PC-3 (cell line): ENCODE results near the gene RAB3C. TPM values are rescaled to one million over a fixed set of nuclear protein-coding genes. Genes with fewer than 3 reads are reported as not detected.

ENCODE experiments used
- ATAC-seq: fragments of 200-7000 bp; cut with Tn5 transposase; 2 replicates; pipeline ENCODE4 v1.9.1; 2020; ENCODE audit warnings: mild to moderate bottlenecking, moderate library complexity
- BruUV-seq: library from RNA; stranded (reverse); fragments of 400-500 nt; replicated peaks from 2 replicates; lab custom pipeline; 2021; lab: Mats Ljungman, UMichigan
- CTCF ChIA-PET: fragments of 300-600 bp; sonication (Branson Sonifier 250); formaldehyde crosslinking; loops from one replicate; lab custom pipeline; 2022; ENCODE audit warnings: antibody characterized with exemption; lab: Charles Lee
- POLR2A ChIA-PET: fragments of 300-600 bp; sonication (Branson Sonifier 250); formaldehyde crosslinking; loops from one replicate; lab custom pipeline; 2022; ENCODE audit warnings: antibody characterized with exemption; ENCODE audit not compliant: unreplicated experiment; lab: Charles Lee
- DNase-seq: peaks from one replicate; pipeline ENCODE4 v3.0.0-alpha.2; 2015
- H2AFZ ChIP-seq: fragments of 300-600 bp; sonication (generic); 2 replicates; pipeline ENCODE4 v1.6.0; 2016; ENCODE audit warnings: antibody characterized with exemption, low read length
- H3F3A ChIP-seq: fragments of 300-600 bp; sonication (generic); one replicate; pipeline ENCODE4 v1.6.0; 2017; ENCODE audit warnings: antibody characterized with exemption, low read length, control low read depth, mild to moderate bottlenecking; ENCODE audit not compliant: unreplicated experiment
- H3K27ac ChIP-seq: fragments of 300-600 bp; sonication (generic); 2 replicates; pipeline ENCODE4 v1.5.1; 2016; ENCODE audit warnings: mild to moderate bottlenecking, low read length
- H3K27me3 ChIP-seq: fragments of 300-600 bp; sonication (generic); 2 replicates; pipeline ENCODE4 v1.6.1; 2016; ENCODE audit warnings: low read length, mixed read lengths
- H3K36me3 ChIP-seq: fragments of 300-600 bp; sonication (generic); 2 replicates; pipeline ENCODE4 v1.6.1; 2016; ENCODE audit warnings: low read depth, mixed run types, low read length, mixed read lengths
- H3K4me1 ChIP-seq: fragments of 300-600 bp; sonication (generic); 2 replicates; pipeline ENCODE4 v1.5.1; 2016; ENCODE audit warnings: low read length; ENCODE audit not compliant: insufficient read depth
- H3K4me2 ChIP-seq: fragments of 300-600 bp; sonication (generic); 2 replicates; pipeline ENCODE4 v1.6.0; 2016; ENCODE audit warnings: low read length
- H3K4me3 ChIP-seq: fragments of 300-600 bp; sonication (generic); 2 replicates; pipeline ENCODE4 v1.5.1; 2016; ENCODE audit warnings: mild to moderate bottlenecking, low read length, mixed read lengths
- H3K79me2 ChIP-seq: fragments of 300-600 bp; sonication (generic); 2 replicates; pipeline ENCODE4 v1.6.1; 2017; ENCODE audit warnings: low read length, mixed read lengths
- H3K9ac ChIP-seq: fragments of 300-600 bp; sonication (generic); 2 replicates; pipeline ENCODE4 v1.6.0; 2016; ENCODE audit warnings: mild to moderate bottlenecking, low read length
- H3K9me2 ChIP-seq: fragments of 300-600 bp; sonication (generic); replicated peaks from 2 replicates; pipeline ENCODE4 v1.6.1; 2016; ENCODE audit warnings: mixed run types, low read length, mixed read lengths
- H3K9me3 ChIP-seq: fragments of 300-600 bp; sonication (generic); 2 replicates; pipeline ENCODE4 v1.6.1; 2016; ENCODE audit warnings: low read length, mixed read lengths
- H4K20me1 ChIP-seq: fragments of 300-600 bp; sonication (generic); 2 replicates; pipeline ENCODE4 v1.6.1; 2016; ENCODE audit warnings: low read length, mixed read lengths
- CTCF ChIP-seq: fragments of 300-600 bp; sonication (generic); conservative IDR thresholded peaks from 2 replicates; pipeline ENCODE4 v1.5.1; 2017; ENCODE audit warnings: antibody characterized with exemption, low read depth, mild to moderate bottlenecking, low read length
- EZH2 ChIP-seq: fragments of 300-600 bp; sonication (generic); IDR thresholded peaks from one replicate; pipeline ENCODE4 v1.6.1; 2017; ENCODE audit warnings: antibody characterized with exemption, mild to moderate bottlenecking, low read length; ENCODE audit not compliant: unreplicated experiment
- EZH2phosphoT487 ChIP-seq: fragments of 300-600 bp; sonication (generic); IDR thresholded peaks from 2 replicates; pipeline ENCODE4 v1.6.1; 2018; ENCODE audit warnings: mild to moderate bottlenecking, antibody characterized with exemption, low read length, borderline replicate concordance
- intact Hi-C: fragments of 100-400 bp; cut with micrococcal nuclease; formaldehyde crosslinking; loops from 2 replicates; pipeline ENCODE4 v1.9.0; 2023
- total RNA-seq: library from RNA; depleted of rRNA; stranded (reverse); fragments of >200 nt; gene quantifications from 2 replicates; pipeline ENCODE4 v1.2.3, GENCODE V29; 2014

The RAB3C gene
- total RNA-seq, 1 experiment from 2014 or later = not detected

- Histone ChIP-seq H3K4me2 (no peak overlapping the region), H4K20me1 (no peaks in the 10 kb centered on the region), H3K4me1 (no peaks in the 10 kb centered on the region), H3K9ac (no peak overlapping the region), H3K9me2 (no peaks in the 10 kb centered on the region), H3K36me3 (no peaks in the 10 kb centered on the region), H3K9me3 (no peaks in the 10 kb centered on the region), H3K4me3 (no peak overlapping the region), H3K79me2 (no peaks in the 10 kb centered on the region), H3K27me3 (peaks cover 21% of the 10 kb centered on the region), H3F3A (no peaks in the 10 kb centered on the region), H3K27ac (no peak overlapping the region), H2AFZ (no peak overlapping the region)
- no peak for DNase-seq
- BruUV-seq = no TSS peak
- no peak for ATAC-seq
- ChIA-PET POLR2A (interaction anchor here (0.6 kb wide), 1 partner anchor 196 kb away, joined by 6 read pairs; no protein-coding TSS in a partner anchor), CTCF (no interaction called here)
- no peak for TF ChIP-seq CTCF
- no peak for TF ChIP-seq EZH2
- TF ChIP-seq EZH2phosphoT487 = no peak
- intact Hi-C loops = no loop called here
Measured at GRCh38 chr5:58740956-58741355, 158.1 kb downstream of the RAB3C start.

GRCh38 chr5:58745350-58745749 is 162.5 kb downstream of the RAB3C start:
- POLR2A ChIA-PET = no interaction called here
- BruUV-seq = no TSS peak
- CTCF ChIA-PET = no interaction called here

More at GRCh38 chr5:58745350-58745749, 162.5 kb downstream of the RAB3C start:
- no peak for TF ChIP-seq EZH2phosphoT487
- no peak for TF ChIP-seq CTCF
- TF ChIP-seq EZH2 = no peak
- no peaks in the 10 kb centered on the region for H3F3A ChIP-seq
- H3K4me1 ChIP-seq = no peaks in the 10 kb centered on the region
- no peaks in the 10 kb centered on the region for H3K36me3 ChIP-seq
- H3K9ac ChIP-seq = no peak overlapping the region
- no peaks in the 10 kb centered on the region for H3K9me3 ChIP-seq
- H3K4me2 ChIP-seq = no peak overlapping the region
- H3K9me2 ChIP-seq = no peaks in the 10 kb centered on the region
- H3K27ac ChIP-seq = no peak overlapping the region
- DNase-seq = no peak
- intact Hi-C loops = no loop called here
- H4K20me1 ChIP-seq = no peaks in the 10 kb centered on the region
- H2AFZ ChIP-seq = no peak overlapping the region
- H3K27me3 ChIP-seq = peaks cover 27% of the 10 kb centered on the region
- H3K79me2 ChIP-seq = no peaks in the 10 kb centered on the region
- ATAC-seq = no peak
- no peak overlapping the region for H3K4me3 ChIP-seq
